ENCODE measurements around the gene LYST.

DNA sequence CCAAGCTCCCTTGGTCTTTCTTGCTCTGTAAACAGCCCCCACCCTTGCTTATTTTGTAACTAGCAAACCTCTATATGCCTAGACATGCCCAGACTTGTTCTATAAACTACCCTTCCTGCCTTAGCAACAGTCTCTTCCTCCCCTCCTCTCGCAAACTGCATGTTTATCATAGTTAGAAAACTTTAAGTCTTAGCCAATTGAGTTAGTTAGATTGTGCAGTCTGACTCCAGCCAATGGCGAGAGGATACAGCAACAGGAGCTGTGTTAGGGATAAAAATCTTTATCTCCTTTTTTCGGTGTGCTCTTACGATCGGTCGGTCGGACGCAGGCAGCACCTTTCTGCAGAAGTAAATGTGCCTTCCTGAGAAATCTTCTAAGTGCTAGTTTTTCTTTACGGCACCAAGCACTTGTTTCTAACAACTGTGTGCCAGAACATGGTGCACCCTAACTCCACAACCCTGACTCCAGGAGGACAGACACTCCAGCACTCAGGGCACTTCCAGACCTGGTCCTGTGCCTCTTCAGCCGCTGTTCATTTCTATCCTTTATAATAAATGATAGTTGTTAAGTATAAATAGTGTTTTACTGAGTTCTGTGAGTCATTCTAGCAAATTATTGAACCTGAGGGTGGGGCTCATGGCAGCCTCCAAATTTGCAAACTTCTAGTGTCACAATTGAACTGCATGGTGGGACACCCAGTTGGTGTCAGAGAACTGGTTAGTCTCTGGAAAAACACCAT lies 191.4 kb downstream of the LYST start:
- TF ChIP-seq, protein P1, sequence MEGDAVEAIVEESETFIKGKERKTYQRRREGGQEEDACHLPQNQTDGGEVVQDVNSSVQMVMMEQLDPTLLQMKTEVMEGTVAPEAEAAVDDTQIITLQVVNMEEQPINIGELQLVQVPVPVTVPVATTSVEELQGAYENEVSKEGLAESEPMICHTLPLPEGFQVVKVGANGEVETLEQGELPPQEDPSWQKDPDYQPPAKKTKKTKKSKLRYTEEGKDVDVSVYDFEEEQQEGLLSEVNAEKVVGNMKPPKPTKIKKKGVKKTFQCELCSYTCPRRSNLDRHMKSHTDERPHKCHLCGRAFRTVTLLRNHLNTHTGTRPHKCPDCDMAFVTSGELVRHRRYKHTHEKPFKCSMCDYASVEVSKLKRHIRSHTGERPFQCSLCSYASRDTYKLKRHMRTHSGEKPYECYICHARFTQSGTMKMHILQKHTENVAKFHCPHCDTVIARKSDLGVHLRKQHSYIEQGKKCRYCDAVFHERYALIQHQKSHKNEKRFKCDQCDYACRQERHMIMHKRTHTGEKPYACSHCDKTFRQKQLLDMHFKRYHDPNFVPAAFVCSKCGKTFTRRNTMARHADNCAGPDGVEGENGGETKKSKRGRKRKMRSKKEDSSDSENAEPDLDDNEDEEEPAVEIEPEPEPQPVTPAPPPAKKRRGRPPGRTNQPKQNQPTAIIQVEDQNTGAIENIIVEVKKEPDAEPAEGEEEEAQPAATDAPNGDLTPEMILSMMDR (IDR thresholded peaks at IDR 0.05; ENCODE audit: insufficient read depth, low read length, poor library complexity, severe bottlenecking), result no peak
- TF ChIP-seq EZH2phosphoT487 (conservative IDR thresholded peaks at IDR 0.05; ENCODE audit: low read length), result no peak
